WTC11 (cell line): ENCODE results near the gene CCDC136.

Source experiments
- ELF4 ChIP-seq: sonication (generic); formaldehyde crosslinking; IDR thresholded peaks from 2 replicates; pipeline ENCODE4 v1.8.1; 2022; ENCODE audit warnings: low read depth, mild to moderate bottlenecking, moderate library complexity, missing genetic modification reagents
- FOXJ3 ChIP-seq: sonication (generic); formaldehyde crosslinking; IDR thresholded peaks from 2 replicates; pipeline ENCODE4 v1.9.0; 2021; ENCODE audit warnings: missing genetic modification reagents, mild to moderate bottlenecking, borderline replicate concordance
- MXD4 ChIP-seq: fragments of 250-450 bp; sonication (Bioruptor Pico); IDR thresholded peaks from 2 replicates; pipeline ENCODE4 v1.8.0; 2021; ENCODE audit warnings: mild to moderate bottlenecking, moderate library complexity, borderline replicate concordance
- NR1H2 ChIP-seq: sonication (generic); formaldehyde crosslinking; IDR thresholded peaks from 2 replicates; pipeline ENCODE4 v1.9.0; 2021; ENCODE audit warnings: mild to moderate bottlenecking, moderate library complexity, missing genetic modification reagents
- USF1 ChIP-seq: sonication (generic); formaldehyde crosslinking; IDR thresholded peaks from 2 replicates; pipeline ENCODE4 v1.8.0; 2022; ENCODE audit warnings: mild to moderate bottlenecking, missing genetic modification reagents
- TF ChIP-seq, protein P1 (sequence below): fragments of 200-600 bp; IDR thresholded peaks from 2 replicates; pipeline ENCODE4 v1.8.0; 2022; ENCODE audit warnings: antibody characterized with exemption
- TF ChIP-seq, protein P2 (sequence below): sonication (generic); formaldehyde crosslinking; IDR thresholded peaks from 2 replicates; pipeline ENCODE4 v1.8.0; 2022; ENCODE audit warnings: mild to moderate bottlenecking, missing genetic modification reagents

GRCh38 chr7:128831178-128831993 is 39.6 kb downstream of the CCDC136 start:
- TF ChIP-seq, protein P1, sequence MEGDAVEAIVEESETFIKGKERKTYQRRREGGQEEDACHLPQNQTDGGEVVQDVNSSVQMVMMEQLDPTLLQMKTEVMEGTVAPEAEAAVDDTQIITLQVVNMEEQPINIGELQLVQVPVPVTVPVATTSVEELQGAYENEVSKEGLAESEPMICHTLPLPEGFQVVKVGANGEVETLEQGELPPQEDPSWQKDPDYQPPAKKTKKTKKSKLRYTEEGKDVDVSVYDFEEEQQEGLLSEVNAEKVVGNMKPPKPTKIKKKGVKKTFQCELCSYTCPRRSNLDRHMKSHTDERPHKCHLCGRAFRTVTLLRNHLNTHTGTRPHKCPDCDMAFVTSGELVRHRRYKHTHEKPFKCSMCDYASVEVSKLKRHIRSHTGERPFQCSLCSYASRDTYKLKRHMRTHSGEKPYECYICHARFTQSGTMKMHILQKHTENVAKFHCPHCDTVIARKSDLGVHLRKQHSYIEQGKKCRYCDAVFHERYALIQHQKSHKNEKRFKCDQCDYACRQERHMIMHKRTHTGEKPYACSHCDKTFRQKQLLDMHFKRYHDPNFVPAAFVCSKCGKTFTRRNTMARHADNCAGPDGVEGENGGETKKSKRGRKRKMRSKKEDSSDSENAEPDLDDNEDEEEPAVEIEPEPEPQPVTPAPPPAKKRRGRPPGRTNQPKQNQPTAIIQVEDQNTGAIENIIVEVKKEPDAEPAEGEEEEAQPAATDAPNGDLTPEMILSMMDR = no peak
- no peak for TF ChIP-seq USF1 (CRISPR knock-in tag)
- TF ChIP-seq ELF4 = no peak
- TF ChIP-seq, protein P2, sequence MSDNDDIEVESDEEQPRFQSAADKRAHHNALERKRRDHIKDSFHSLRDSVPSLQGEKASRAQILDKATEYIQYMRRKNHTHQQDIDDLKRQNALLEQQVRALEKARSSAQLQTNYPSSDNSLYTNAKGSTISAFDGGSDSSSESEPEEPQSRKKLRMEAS = no peak; the same call in 1 of the 2 replicates
- TF ChIP-seq MXD4 (CRISPR knock-in tag) = no peak
- TF ChIP-seq NR1H2 (CRISPR knock-in tag) = no peak
- TF ChIP-seq FOXJ3 (CRISPR knock-in tag) = no peak
